Body of pancreas (tissue), 4 donors: ENCODE measurements around the gene OLIG1. TPM values are rescaled to one million over a fixed set of nuclear protein-coding genes. Genes with fewer than 3 reads are reported as not detected.

Experiments used
- ATAC-seq: fragments of 150-250 bp; one replicate; pipeline ENCODE4 v1.9.1; 2016
- DNase-seq, 4 donors: peaks; one replicate each; pipeline ENCODE4 v3.0.0-alpha.2; 2019
- H3K27ac ChIP-seq, 4 donors: fragments of 200-600 bp; sonication (generic); 1 replicate in 3 of 4; 2 replicates in 1 of 4; pipeline versions ENCODE4 v1.5.1 to v1.6.1; 2016 to 2019; ENCODE audit warnings: mild to moderate bottlenecking in 1 of 4, mixed read lengths in 1 of 4, moderate library complexity in 1 of 4
- H3K27me3 ChIP-seq, 2 donors: fragments of 200-600 bp; sonication (generic); one replicate each; pipeline ENCODE4 v1.6.0; 2016; ENCODE audit warnings: mild to moderate bottlenecking in 1 of 2
- H3K36me3 ChIP-seq, 2 donors: fragments of 200-600 bp; sonication (generic); replicated peaks in 1 of 2; 2 replicates each; pipeline ENCODE4 v1.5.1; 2016; ENCODE audit warnings: low read depth in 2 of 2; ENCODE audit not compliant: insufficient read depth in 1 of 2
- H3K4me1 ChIP-seq: fragments of 200-600 bp; sonication (generic); one replicate; pipeline ENCODE4 v1.6.0; 2016
- H3K4me3 ChIP-seq, 2 donors: fragments of 200-600 bp; sonication (generic); 1 replicate in 1 of 2; 2 replicates in 1 of 2; pipeline ENCODE4 v1.5.1; 2016 to 2019
- H3K9me3 ChIP-seq, 3 donors: fragments of 200-600 bp; sonication (generic); 1 replicate in 2 of 3; 2 replicates in 1 of 3; pipeline ENCODE4 v1.5.1; 2016
- POLR2A ChIP-seq, 3 donors: fragments of 450-650 bp; IDR thresholded peaks; one replicate each; pipeline ENCODE4 v1.6.1; 2016; ENCODE audit warnings: antibody characterized with exemption in 3 of 3, mild to moderate bottlenecking in 2 of 3
- WGBS, 2 donors: methylation state at CpG; one replicate each; pipeline ENCODE4 v1.1.5; 2017; 5-methylcytosine and 5-hydroxymethylcytosine counted together
- intact Hi-C: fragments of 100-400 bp; cut with DNase I; formaldehyde crosslinking; loops from one replicate; pipeline ENCODE4 v1.15.1; 2023
- total RNA-seq, 2 donors: library from RNA; depleted of rRNA; stranded (reverse); fragments of >200 nt; gene quantifications; one replicate each; pipeline ENCODE4 v1.1.0, GENCODE V29; 2016
- TF ChIP-seq, protein P1 (sequence below), 7 experiments: fragments of 450-650 bp in 4 of 7; fragments of 200-600 bp in 3 of 7; sonication (generic) in 3 of 7; IDR thresholded peaks; one replicate each; pipeline ENCODE4 v1.5.1; 2016 to 2019; ENCODE audit warnings: antibody characterized with exemption in 7 of 7

OLIG1 gene
- total RNA-seq, 2 donors from 2014 or later = not detected

GRCh38 chr21:33051925-33052324 is 18.0 kb upstream of the OLIG1 start:
- Histone ChIP-seq H3K9me3 (no peaks in the 10 kb centered on the region), H3K27ac (no peak overlapping the region), H3K4me1 (peaks cover 5% of the 10 kb centered on the region), H3K36me3 (no peaks in the 10 kb centered on the region), H3K4me3 (no peak overlapping the region), H3K27me3 (no peaks in the 10 kb centered on the region)
- no peak for ATAC-seq
- TF ChIP-seq, protein P1, sequence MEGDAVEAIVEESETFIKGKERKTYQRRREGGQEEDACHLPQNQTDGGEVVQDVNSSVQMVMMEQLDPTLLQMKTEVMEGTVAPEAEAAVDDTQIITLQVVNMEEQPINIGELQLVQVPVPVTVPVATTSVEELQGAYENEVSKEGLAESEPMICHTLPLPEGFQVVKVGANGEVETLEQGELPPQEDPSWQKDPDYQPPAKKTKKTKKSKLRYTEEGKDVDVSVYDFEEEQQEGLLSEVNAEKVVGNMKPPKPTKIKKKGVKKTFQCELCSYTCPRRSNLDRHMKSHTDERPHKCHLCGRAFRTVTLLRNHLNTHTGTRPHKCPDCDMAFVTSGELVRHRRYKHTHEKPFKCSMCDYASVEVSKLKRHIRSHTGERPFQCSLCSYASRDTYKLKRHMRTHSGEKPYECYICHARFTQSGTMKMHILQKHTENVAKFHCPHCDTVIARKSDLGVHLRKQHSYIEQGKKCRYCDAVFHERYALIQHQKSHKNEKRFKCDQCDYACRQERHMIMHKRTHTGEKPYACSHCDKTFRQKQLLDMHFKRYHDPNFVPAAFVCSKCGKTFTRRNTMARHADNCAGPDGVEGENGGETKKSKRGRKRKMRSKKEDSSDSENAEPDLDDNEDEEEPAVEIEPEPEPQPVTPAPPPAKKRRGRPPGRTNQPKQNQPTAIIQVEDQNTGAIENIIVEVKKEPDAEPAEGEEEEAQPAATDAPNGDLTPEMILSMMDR (IDR thresholded peaks at IDR 0.05) = no peak
- no peak for TF ChIP-seq POLR2A (IDR thresholded peaks at IDR 0.05)
- no peak for DNase-seq
- intact Hi-C loops = no loop called here
- WGBS, 2 donors = 59 to 67% methylated on average over 16 of the region's 16 CpGs

- intact Hi-C loops = no loop called here
- Histone ChIP-seq H3K9me3 (no peaks in the 10 kb centered on the region), H3K36me3 (no peaks in the 10 kb centered on the region), H3K27ac (peak overlapping the region in 1 of 4 donors; percentile 24), H3K27me3 (no peaks in the 10 kb centered on the region), H3K4me1 (peaks cover 8% of the 10 kb centered on the region), H3K4me3 (no peak overlapping the region)
- ATAC-seq = no peak
- DNase-seq = no peak
- TF ChIP-seq POLR2A (IDR thresholded peaks at IDR 0.05) = no peak
- TF ChIP-seq, protein P1 (IDR thresholded peaks at IDR 0.05) = no peak
These were observed 16.0 kb upstream of the OLIG1 start for GRCh38 chr21:33053951-33054350.

DNA sequence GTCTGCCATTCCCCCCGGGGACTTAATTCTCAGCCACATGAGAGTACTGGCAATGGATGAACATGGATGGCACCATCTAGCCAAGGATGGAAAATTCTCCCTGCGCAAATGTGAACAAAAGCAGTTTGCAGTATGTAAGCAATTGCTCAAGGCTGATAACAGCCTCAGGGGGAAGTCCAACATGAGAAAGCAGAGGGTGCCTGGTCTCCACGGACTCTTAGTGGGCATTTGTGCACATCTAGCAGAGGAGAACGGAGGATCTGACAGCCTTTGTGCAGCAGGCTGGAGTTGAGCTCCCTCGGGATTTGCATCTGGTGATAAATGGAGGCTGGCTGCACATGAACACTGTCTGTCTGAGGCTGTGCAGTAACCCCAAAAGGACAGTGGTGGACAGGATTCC is 13.9 kb upstream of the OLIG1 start:
- no peak for ATAC-seq
- no peak for DNase-seq
- TF ChIP-seq, protein P1 (IDR thresholded peaks at IDR 0.05) = no peak
- no peak for TF ChIP-seq POLR2A (IDR thresholded peaks at IDR 0.05)

DNA sequence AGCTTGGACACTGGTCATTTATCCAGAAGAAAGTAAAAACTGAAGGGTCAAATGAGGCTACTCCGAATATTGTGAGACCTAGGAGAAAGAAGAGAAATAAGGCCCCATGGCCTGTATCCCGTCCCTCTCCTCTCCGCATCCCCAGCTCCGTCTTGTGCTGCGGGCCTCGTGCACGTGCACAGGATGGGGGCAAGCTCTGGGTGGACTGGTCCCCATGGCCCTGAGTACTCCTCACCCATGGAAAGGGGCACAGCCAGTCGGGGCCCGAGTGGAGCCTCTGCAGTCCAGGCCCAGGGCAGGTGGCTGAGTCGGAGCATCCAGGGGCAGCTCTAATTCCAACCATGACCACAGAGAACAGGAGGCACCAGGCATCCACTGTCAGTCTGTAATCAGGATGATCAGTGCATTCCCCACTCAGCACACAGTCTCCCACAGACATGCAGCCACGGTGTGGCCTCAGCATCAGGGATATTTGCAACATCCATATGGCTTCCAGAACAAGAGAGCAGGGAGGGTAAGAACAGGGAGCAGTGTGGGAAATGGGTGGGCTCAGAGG is 12.5 kb upstream of the OLIG1 start:
- TF ChIP-seq POLR2A (IDR thresholded peaks at IDR 0.05) = no peak
- TF ChIP-seq, protein P1 (IDR thresholded peaks at IDR 0.05) = no peak
- Histone ChIP-seq H3K27me3 (no peaks in the 10 kb centered on the region), H3K4me3 (no peak overlapping the region), H3K9me3 (no peaks in the 10 kb centered on the region), H3K27ac (no peak overlapping the region), H3K36me3 (no peaks in the 10 kb centered on the region), H3K4me1 (peaks cover 8% of the 10 kb centered on the region)
- DNase-seq = no peak
- intact Hi-C loops = no loop called here
- WGBS, 2 donors = 71 to 81% methylated on average over 4 to 11 of the region's 11 CpGs
- ATAC-seq = no peak

More for the DNA sequence above, 13.9 kb upstream of the OLIG1 start:
- 49 to 53% methylated on average over 5 of the region's 5 CpGs for WGBS, 2 donors
- H3K9me3 ChIP-seq = no peaks in the 10 kb centered on the region
- no peaks in the 10 kb centered on the region for H3K27me3 ChIP-seq
- peaks cover 8% of the 10 kb centered on the region for H3K4me1 ChIP-seq
- H3K27ac ChIP-seq = no peak overlapping the region
- no peaks in the 10 kb centered on the region for H3K36me3 ChIP-seq
- H3K4me3 ChIP-seq = no peak overlapping the region
- intact Hi-C loops = no loop called here

DNA sequence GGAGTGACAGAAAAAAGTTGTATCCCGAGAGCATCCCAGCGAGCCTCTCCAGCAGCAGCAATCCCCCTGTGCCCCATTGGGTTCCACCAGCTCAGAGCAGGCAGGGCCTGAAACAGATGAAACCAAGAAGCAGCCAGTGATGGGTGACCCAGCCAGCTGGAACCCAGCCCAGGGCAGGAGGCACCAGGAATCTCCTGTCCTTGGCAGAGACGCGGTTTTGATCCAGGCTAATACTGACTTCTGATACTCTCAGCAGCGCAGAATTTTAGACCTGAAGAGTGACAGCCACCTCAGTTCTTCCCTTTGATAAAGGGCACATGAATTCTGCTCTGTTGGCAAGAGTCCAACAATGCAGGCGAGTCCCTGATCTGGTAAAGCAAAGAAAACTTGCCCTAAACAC is 11.4 kb upstream of the OLIG1 start:
- WGBS, 2 donors = 30 to 58% methylated on average over 3 to 6 of the region's 6 CpGs
- H3K9me3 ChIP-seq = no peaks in the 10 kb centered on the region
- no peak overlapping the region for H3K27ac ChIP-seq
- intact Hi-C loops = no loop called here
- H3K4me3 ChIP-seq = no peak overlapping the region
- H3K27me3 ChIP-seq = no peaks in the 10 kb centered on the region
- TF ChIP-seq, protein P1 (IDR thresholded peaks at IDR 0.05) = no peak
- no peak for TF ChIP-seq POLR2A (IDR thresholded peaks at IDR 0.05)
- no peak for ATAC-seq
- DNase-seq = peak in 3 of 4 donors; percentile 18 to 51 (median 49)
- no peaks in the 10 kb centered on the region for H3K36me3 ChIP-seq
- peaks cover 8% of the 10 kb centered on the region for H3K4me1 ChIP-seq
